ENCODE data around the gene PSMB7. TPM values are rescaled to one million over a fixed set of nuclear protein-coding genes. Genes with fewer than 3 reads are reported as not detected.

The PSMB7 gene
- total and polyA plus RNA-seq, 2 of the 13 experiments (the other 11 are each of a cell fraction or from before 2014, with no cell fraction given) = 259 to 291 TPM

GRCh38 chr9:124321935-124322334 is 93.3 kb downstream of the PSMB7 start (continued):
- TF ChIP-seq ZNF768 (CRISPR knock-in tag; IDR thresholded peaks at IDR 0.05) (peak; percentile 71), ZIK1 (CRISPR knock-in tag; IDR thresholded peaks at IDR 0.05; ENCODE audit: borderline replicate concordance, low read depth) (no peak)

GRCh38 chr9:124321416-124321815 is 93.8 kb downstream of the PSMB7 start:
- POLR2A ChIA-PET = no interaction called here

More at GRCh38 chr9:124321416-124321815, 93.8 kb downstream of the PSMB7 start:
- Histone ChIP-seq H3K9ac (ENCODE audit: insufficient read depth, low read depth, low read length) (no peak overlapping the region), H4K20me1 (ENCODE audit: insufficient read depth, low read length) (peaks cover 7% of the 10 kb centered on the region; the same call in 1 of the 2 replicates), H3K4me1 (ENCODE audit: insufficient read depth, low read length) (no peaks in the 10 kb centered on the region), H3K4me3 (replicated peaks in 1 of 3; ENCODE audit: insufficient read depth in 1 of 3, low read depth in 2 of 3, low read length in 3 of 3) (no peak overlapping the region), H3K27me3 (ENCODE audit: control insufficient read depth in 1 of 2, insufficient read depth in 2 of 2, low read length in 2 of 2) (no peaks in the 10 kb centered on the region), H3K36me3 (replicated peaks in 1 of 2; ENCODE audit: control insufficient read depth in 1 of 2, insufficient read depth in 2 of 2, low read length in 2 of 2) (peaks cover 36 to 59% of the 10 kb centered on the region in 2 experiments), H2AFZ (ENCODE audit: low read length) (no peak overlapping the region), H3K9me3 (ENCODE audit: low read length) (no peaks in the 10 kb centered on the region), H3K27ac (ENCODE audit: extremely low read length, insufficient read depth, low read length) (no peak overlapping the region), H3K79me2 (ENCODE audit: insufficient read depth, low read length) (no peaks in the 10 kb centered on the region), H3K4me2 (ENCODE audit: low read depth, low read length) (no peak overlapping the region)
- CTCF ChIA-PET (ENCODE audit: low intra/inter-chr PET ratio, low total read pairs) = interaction anchor here (2.4 to 3.4 kb wide), 2 partner anchors 189 to 194 kb away, joined by 18 to 27 read pairs; no protein-coding TSS in a partner anchor
- no TSS peak for BruUV-seq (replicated peaks)
- 94% methylated on average over 8 of the region's 12 CpGs for WGBS (ENCODE audit: low lambda C conversion rate)
- TF ChIP-seq SP4 (CRISPR knock-in tag; IDR thresholded peaks at IDR 0.05) (no peak), NKX3-1 (CRISPR knock-in tag; IDR thresholded peaks at IDR 0.05) (no peak), ZFP41 (CRISPR knock-in tag; IDR thresholded peaks at IDR 0.05; ENCODE audit: borderline replicate concordance) (no peak), NFE2L2 (IDR thresholded peaks at IDR 0.05; ENCODE audit: low read length) (no peak), SAP130 (CRISPR knock-in tag; IDR thresholded peaks at IDR 0.05; ENCODE audit: low read depth) (no peak), RXRB (CRISPR knock-in tag; IDR thresholded peaks at IDR 0.05; ENCODE audit: borderline replicate concordance) (no peak), NFIB (CRISPR knock-in tag; IDR thresholded peaks at IDR 0.05; ENCODE audit: borderline replicate concordance) (no peak), KMT2B (CRISPR knock-in tag; IDR thresholded peaks at IDR 0.05) (no peak), ZNF746 (CRISPR knock-in tag; IDR thresholded peaks at IDR 0.05) (no peak), ZNF790 (CRISPR knock-in tag; IDR thresholded peaks at IDR 0.05; ENCODE audit: borderline replicate concordance) (no peak), ZSCAN31 (CRISPR knock-in tag; IDR thresholded peaks at IDR 0.05; ENCODE audit: low read depth) (no peak), MYNN (CRISPR knock-in tag; IDR thresholded peaks at IDR 0.05; ENCODE audit: low read depth) (no peak), SATB2 (CRISPR knock-in tag; IDR thresholded peaks at IDR 0.05) (no peak), SIX1 (CRISPR knock-in tag; IDR thresholded peaks at IDR 0.05; ENCODE audit: borderline replicate concordance) (no peak), REXO4 (CRISPR knock-in tag; IDR thresholded peaks at IDR 0.05; ENCODE audit: borderline replicate concordance) (no peak), ZNF713 (CRISPR knock-in tag; IDR thresholded peaks at IDR 0.05) (no peak), ZNF557 (CRISPR knock-in tag; IDR thresholded peaks at IDR 0.05) (no peak)
- in situ Hi-C loops (cut with HindIII; ENCODE audit: extremely low pct_ligation_motif_present, low pct_unique_long_range_greater_than_20kb) = loop anchor here (5.0 kb wide), 1 partner anchor 194 kb away; no protein-coding TSS in a partner anchor
- ATAC-seq (no peak), FAIRE-seq (no peak), DNase-seq (ENCODE audit: low spot score) (no peak)
- intact Hi-C loops (cut with micrococcal nuclease; ENCODE audit: unreplicated experiment) = no loop called here
